Heart left ventricle (tissue), 16 donors: ENCODE data around the gene TIMM21. TPM values are rescaled to one million over a fixed set of nuclear protein-coding genes. Genes with fewer than 3 reads are reported as not detected.

Experiments
- ATAC-seq, 4 donors: fragments of 200-7000 bp; cut with Tn5 transposase; one replicate each; pipeline ENCODE4 v1.9.1; 2020 to 2022; ENCODE audit warnings: moderate library complexity in 4 of 4, mild to moderate bottlenecking in 3 of 4, moderate number of reproducible peaks in 1 of 4
- DNase-seq, 5 donors: peaks; one replicate each; pipeline ENCODE4 v3.0.0-alpha.2; 2020
- H3K27ac ChIP-seq, 12 donors: fragments of 200-600 bp; sonication (generic) in 4 of 12; one replicate each; pipeline versions ENCODE4 v1.5.0 to v1.8.0; 2016 to 2022; ENCODE audit warnings: mild to moderate bottlenecking in 2 of 12
- H3K27me3 ChIP-seq, 9 donors: fragments of 200-600 bp; sonication (generic) in 2 of 9; one replicate each; pipeline versions ENCODE4 v1.5.1 to v1.8.0; 2016 to 2022; ENCODE audit warnings: mild to moderate bottlenecking in 3 of 9
- H3K36me3 ChIP-seq, 9 donors: fragments of 200-600 bp; sonication (generic) in 2 of 9; one replicate each; pipeline versions ENCODE4 v1.5.0 to v1.8.0; 2018 to 2022; ENCODE audit warnings: mild to moderate bottlenecking in 2 of 9
- H3K4me1 ChIP-seq, 12 donors: fragments of 200-600 bp; sonication (generic) in 4 of 12; one replicate each; pipeline versions ENCODE4 v1.5.0 to v1.8.0; 2016 to 2022; ENCODE audit warnings: mild to moderate bottlenecking in 3 of 12
- H3K4me3 ChIP-seq, 12 donors: fragments of 200-600 bp; sonication (generic) in 4 of 12; one replicate each; pipeline versions ENCODE4 v1.5.0 to v1.8.0; 2017 to 2022; ENCODE audit warnings: mild to moderate bottlenecking in 9 of 12, moderate library complexity in 4 of 12
- H3K9me3 ChIP-seq, 12 donors: fragments of 200-600 bp; sonication (generic) in 4 of 12; one replicate each; pipeline versions ENCODE4 v1.5.0 to v1.8.0; 2016 to 2022; ENCODE audit warnings: mild to moderate bottlenecking in 1 of 12
- POLR2A ChIP-seq, 2 donors: fragments of 450-650 bp; IDR thresholded peaks; one replicate each; pipeline ENCODE4 v1.6.1; 2017; ENCODE audit warnings: antibody characterized with exemption in 2 of 2, mild to moderate bottlenecking in 2 of 2, moderate library complexity in 2 of 2
- WGBS, 4 donors: extraction: QIAGEN DNeasy Blood & Tissue Kit in 2 of 4; methylation state at CpG; one replicate each; pipeline versions ENCODE4 v1.1.5 to v1.1.7; 2013 to 2018; 5-methylcytosine and 5-hydroxymethylcytosine counted together
- intact Hi-C, 10 donors: fragments of 100-400 bp; cut with DNase I; formaldehyde crosslinking; loops; one replicate each; pipeline versions ENCODE4 v1.11.1 to v1.14.2; 2022
- polyA plus RNA-seq, 2 donors: library from polyadenylated mRNA; stranded (reverse); fragments of 200-250 nt; gene quantifications; one replicate each; pipeline ENCODE4 v1.2.3, GENCODE V29; 2013
- total RNA-seq, 9 donors: library from RNA; depleted of rRNA in 2 of 9; stranded (reverse); fragments of >200 nt in 2 of 9; fragmentation: NEBNext Ultra II Directional in 3 of 9; extraction: Animal tissue kit (Norgen Biotek cat#: 25700) in 3 of 9; gene quantifications; one replicate each; pipeline versions ENCODE4 v1.1.0 to v1.2.4, GENCODE V29; 2016 to 2023
- TF ChIP-seq, protein P1 (sequence below), 12 donors: fragments of 200-600 bp; sonication (generic) in 4 of 12; IDR thresholded peaks; one replicate each; pipeline versions ENCODE4 v1.5.0 to v1.8.0; 2018 to 2022; ENCODE audit warnings: antibody characterized with exemption in 12 of 12, mild to moderate bottlenecking in 5 of 12
- donor health status: ischemic (EF 13 %, LVEDD 7.1; RV severe dilation, severe dysfunction).
- donor health status: healthy with polysubstance abuse.
- donor health status: DM: no; HTN: yes; CAD: no.
- donor health status: DM: no; HTN: no; CAD: no.
- donor health status: ischemic (EF 25% LVEDD 6.9; RV normal size, moderate dysfunction).
- donor health status: ischemic (EF 25% LVEDD 5.7; RV mildly dilated, moderate dysfunction).
- donor health status: healthy.
- donor health status: DM: yes; HTN: yes; CAD: no.
- donor health status: ischemic (EF 35%, LVEDD 5.7; RV mildly dilated, moderate dysfunction).
- donor health status: nonischemic (EF 11% LVEDD 7.7; RV severe dilation, severe dysfunction).
- donor health status: DM: yes; HTN: yes; CAD: no.
- donor health status: PGD.
- donor health status: ischemic (EF 29% LVEDD 5.4; RV normal size, mild dysfunction).
- donor health status: nonischemic (EF 23%, LVEDD 6.1; RV moderate dilation, normal function).

TIMM21 gene
- total and polyA plus RNA-seq, 11 donors = 65.0 to 139 (median 110) TPM

DNA sequence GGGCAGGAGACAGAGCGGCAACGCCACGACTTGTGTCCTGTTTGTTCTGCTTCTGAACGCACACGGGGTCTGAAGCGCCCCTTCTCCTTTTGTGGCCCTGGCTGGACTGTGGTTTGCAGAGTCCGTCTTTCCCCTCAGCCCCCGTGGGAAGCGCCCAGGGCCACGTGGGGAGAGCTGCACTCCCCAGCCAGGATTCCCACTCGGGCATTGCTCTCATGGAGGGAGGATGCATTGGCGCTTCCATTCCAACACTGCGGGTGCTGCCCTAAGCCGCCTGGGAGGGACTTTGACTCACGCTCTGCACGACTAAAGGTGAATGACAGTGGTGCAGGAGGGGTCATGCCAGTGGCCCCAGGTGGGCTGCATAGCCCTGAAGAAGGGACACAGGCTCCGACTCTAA lies 52.5 kb downstream of the TIMM21 start:
- H3K9me3 ChIP-seq = no peaks in the 10 kb centered on the region
- H3K4me3 ChIP-seq = no peak overlapping the region
- 73 to 79% (median 75%) methylated on average over 15 to 17 of the region's 17 CpGs for WGBS, 4 donors
- H3K36me3 ChIP-seq = no peaks in the 10 kb centered on the region
- DNase-seq (no peak), ATAC-seq (no peak)
- H3K27me3 ChIP-seq = no peaks in the 10 kb centered on the region
- no peak overlapping the region for H3K27ac ChIP-seq
- intact Hi-C loops = loop anchor here in 1 of 10 donors (5.0 kb wide), 1 partner anchor 352 kb away; no protein-coding TSS in a partner anchor
- no peak for TF ChIP-seq POLR2A (IDR thresholded peaks at IDR 0.05)
- TF ChIP-seq, protein P1, sequence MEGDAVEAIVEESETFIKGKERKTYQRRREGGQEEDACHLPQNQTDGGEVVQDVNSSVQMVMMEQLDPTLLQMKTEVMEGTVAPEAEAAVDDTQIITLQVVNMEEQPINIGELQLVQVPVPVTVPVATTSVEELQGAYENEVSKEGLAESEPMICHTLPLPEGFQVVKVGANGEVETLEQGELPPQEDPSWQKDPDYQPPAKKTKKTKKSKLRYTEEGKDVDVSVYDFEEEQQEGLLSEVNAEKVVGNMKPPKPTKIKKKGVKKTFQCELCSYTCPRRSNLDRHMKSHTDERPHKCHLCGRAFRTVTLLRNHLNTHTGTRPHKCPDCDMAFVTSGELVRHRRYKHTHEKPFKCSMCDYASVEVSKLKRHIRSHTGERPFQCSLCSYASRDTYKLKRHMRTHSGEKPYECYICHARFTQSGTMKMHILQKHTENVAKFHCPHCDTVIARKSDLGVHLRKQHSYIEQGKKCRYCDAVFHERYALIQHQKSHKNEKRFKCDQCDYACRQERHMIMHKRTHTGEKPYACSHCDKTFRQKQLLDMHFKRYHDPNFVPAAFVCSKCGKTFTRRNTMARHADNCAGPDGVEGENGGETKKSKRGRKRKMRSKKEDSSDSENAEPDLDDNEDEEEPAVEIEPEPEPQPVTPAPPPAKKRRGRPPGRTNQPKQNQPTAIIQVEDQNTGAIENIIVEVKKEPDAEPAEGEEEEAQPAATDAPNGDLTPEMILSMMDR (IDR thresholded peaks at IDR 0.05) = no peak
- H3K4me1 ChIP-seq = peaks cover 0 to 12% (median 0%) of the 10 kb centered on the region in 12 donors

DNA sequence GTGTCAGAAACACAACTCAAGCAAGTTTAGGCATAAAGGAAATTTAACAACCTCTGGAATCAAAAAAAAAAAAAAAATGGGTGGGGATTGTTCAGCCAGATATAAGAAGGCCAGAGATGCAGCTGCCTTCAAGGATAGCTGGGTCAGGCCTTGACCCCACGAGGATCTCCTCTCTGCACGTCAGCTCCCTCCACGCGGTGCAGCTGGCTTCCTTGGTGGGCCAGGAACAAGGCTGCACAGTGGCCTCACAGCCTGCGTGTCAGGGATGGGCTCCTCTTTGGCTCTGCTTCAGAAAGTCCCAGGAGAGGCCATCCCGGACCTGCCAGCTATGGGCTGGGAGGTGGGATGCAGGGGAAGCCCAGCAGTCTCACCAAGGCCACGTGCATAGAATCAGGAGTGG lies 55.5 kb downstream of the TIMM21 start:
- Histone ChIP-seq H3K36me3 (no peaks in the 10 kb centered on the region), H3K4me1 (peaks cover 0 to 8% (median 0%) of the 10 kb centered on the region in 12 donors), H3K4me3 (no peak overlapping the region), H3K27ac (no peak overlapping the region), H3K9me3 (no peaks in the 10 kb centered on the region), H3K27me3 (no peaks in the 10 kb centered on the region)
- WGBS, 4 donors = 39 to 59% (median 53%) methylated on average over 7 of the region's 7 CpGs
- intact Hi-C loops = loop anchor here in 1 of 10 donors (5.0 kb wide), 1 partner anchor 348 kb away; no protein-coding TSS in a partner anchor
- TF ChIP-seq, protein P1 (IDR thresholded peaks at IDR 0.05) = no peak
- TF ChIP-seq POLR2A (IDR thresholded peaks at IDR 0.05) = no peak
- ATAC-seq = no peak
- no peak for DNase-seq

DNA sequence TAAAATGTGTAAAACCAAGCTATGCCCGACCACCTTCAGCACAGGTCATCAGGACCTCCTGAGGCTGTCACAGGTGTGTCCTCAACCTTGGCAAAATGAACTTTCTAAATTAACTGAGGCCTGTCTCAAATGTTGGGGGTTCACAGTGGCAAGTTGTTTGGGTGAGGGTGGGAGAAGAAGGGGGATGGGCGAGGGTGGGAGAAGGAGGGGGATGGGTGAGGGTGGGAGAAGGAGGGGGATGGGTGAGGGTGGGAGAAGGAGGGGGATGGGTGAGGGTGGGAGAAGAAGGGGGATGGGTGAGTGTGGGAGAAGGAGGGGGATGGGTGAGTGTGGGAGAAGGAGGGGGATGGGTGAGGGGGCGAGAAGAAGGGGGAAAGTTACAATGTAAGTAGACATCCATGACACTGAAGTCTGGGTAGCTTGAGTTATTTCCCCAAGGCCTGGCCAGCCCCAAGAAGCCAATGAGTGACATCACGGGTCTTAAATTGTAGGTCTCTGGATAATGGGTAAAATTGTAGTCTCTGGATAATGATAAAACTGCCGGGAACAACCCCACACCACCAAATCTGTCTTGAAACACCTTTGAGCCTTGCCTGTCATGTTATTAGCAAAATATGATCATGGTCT lies 56.3 kb downstream of the TIMM21 start:
- 63 to 86% (median 72%) methylated on average over 5 of the region's 5 CpGs for WGBS, 4 donors
- TF ChIP-seq, protein P1 (IDR thresholded peaks at IDR 0.05) = no peak
- TF ChIP-seq POLR2A (IDR thresholded peaks at IDR 0.05) = no peak
- no peak for DNase-seq
- intact Hi-C loops = loop anchor here in 1 of 10 donors (5.0 kb wide), 1 partner anchor 348 kb away; no protein-coding TSS in a partner anchor
- Histone ChIP-seq H3K9me3 (no peaks in the 10 kb centered on the region), H3K4me3 (no peak overlapping the region), H3K36me3 (no peaks in the 10 kb centered on the region), H3K4me1 (peaks cover 0 to 8% (median 0%) of the 10 kb centered on the region in 12 donors), H3K27me3 (no peaks in the 10 kb centered on the region), H3K27ac (no peak overlapping the region)
- no peak for ATAC-seq

Other genes starting within 250 kb of the TIMM21 start
- gene FBXO15, start 689 bp upstream of the TIMM21 start, total RNA-seq = under 1 TPM in 6 of 9 donors, not detected in 3; 0.15 to 0.84 (median 0.47) TPM
- under 1 TPM; 0.10 to 0.38 TPM for gene FBXO15, start 689 bp upstream of the TIMM21 start, polyA plus RNA-seq
- gene CYB5A, start 143.4 kb downstream of the TIMM21 start, total RNA-seq = 100 to 1,000 TPM in 4 of 9 donors, 10 to 100 TPM in 5; 46.5 to 146 (median 83.3) TPM
- gene CYB5A, start 143.4 kb downstream of the TIMM21 start, polyA plus RNA-seq = 10 to 100 TPM; 50.7 to 56.4 TPM
- not detected for gene C18orf63, start 167.3 kb downstream of the TIMM21 start, total RNA-seq
- gene C18orf63, start 167.3 kb downstream of the TIMM21 start, polyA plus RNA-seq = not detected